DOHH2 (cell line): ENCODE measurements around the gene CASKIN1.

Experiments
- H3F3A ChIP-seq: fragments of 200-600 bp; sonication (generic), shearing (Covaris generic); 2 replicates; pipeline ENCODE4 v1.6.0; 2016; ENCODE audit warnings: antibody characterized with exemption, mild to moderate bottlenecking; ENCODE audit not compliant: control insufficient read depth, insufficient read depth
- H3K27ac ChIP-seq: fragments of 200-600 bp; sonication (generic); 2 replicates; pipeline ENCODE4 v1.5.1; 2014; ENCODE audit warnings: low read depth, mild to moderate bottlenecking, low read length, moderate library complexity
- H3K27me3 ChIP-seq: fragments of 200-600 bp; sonication (generic); 2 replicates; pipeline ENCODE4 v1.6.1; 2014; ENCODE audit warnings: mild to moderate bottlenecking, low read length, mixed read lengths; ENCODE audit not compliant: control insufficient read depth
- H3K36me3 ChIP-seq: fragments of 200-600 bp; sonication (generic); 2 replicates; pipeline ENCODE4 v1.6.1; 2014; ENCODE audit warnings: mild to moderate bottlenecking, low read length, moderate library complexity, mixed read lengths; ENCODE audit not compliant: control insufficient read depth
- H3K4me1 ChIP-seq: fragments of 200-600 bp; sonication (generic); 2 replicates; pipeline ENCODE4 v1.6.1; 2014; ENCODE audit warnings: mild to moderate bottlenecking, low read length, mixed read lengths; ENCODE audit not compliant: control insufficient read depth
- H3K4me2 ChIP-seq: fragments of 200-600 bp; sonication (generic); 2 replicates; pipeline ENCODE4 v1.6.0; 2014; ENCODE audit warnings: mild to moderate bottlenecking, low read length, moderate library complexity
- H3K4me3 ChIP-seq: fragments of 200-600 bp; sonication (generic); 2 replicates; pipeline ENCODE4 v1.5.1; 2014; ENCODE audit warnings: mild to moderate bottlenecking, low read length, mixed read lengths
- H3K79me2 ChIP-seq: fragments of 200-600 bp; sonication (generic); 2 replicates; pipeline ENCODE4 v1.6.1; 2014; ENCODE audit warnings: mild to moderate bottlenecking, low read length, mixed read lengths; ENCODE audit not compliant: control insufficient read depth
- H3K9me2 ChIP-seq: fragments of 200-600 bp; sonication (generic); replicated peaks from 2 replicates; pipeline ENCODE4 v1.6.1; 2014; ENCODE audit warnings: mild to moderate bottlenecking, low read length, mixed read lengths; ENCODE audit not compliant: control insufficient read depth
- H3K9me3 ChIP-seq: fragments of 200-600 bp; sonication (generic); 2 replicates; pipeline ENCODE4 v1.6.1; 2014; ENCODE audit warnings: antibody characterized with exemption, low read length, mixed read lengths; ENCODE audit not compliant: control insufficient read depth, insufficient read depth
- H4K20me1 ChIP-seq: fragments of 200-600 bp; sonication (generic); 2 replicates; pipeline ENCODE4 v1.6.0; 2014; ENCODE audit warnings: low read depth, mild to moderate bottlenecking, antibody characterized with exemption, low read length, moderate library complexity; ENCODE audit not compliant: control insufficient read depth, insufficient read depth
- CTCF ChIP-seq: fragments of 200-600 bp; sonication (generic); IDR thresholded peaks from one replicate; pipeline ENCODE4 v1.5.1; 2014; ENCODE audit warnings: antibody characterized with exemption, mild to moderate bottlenecking, low read depth, low read length; ENCODE audit not compliant: poor library complexity, severe bottlenecking
- EZH2phosphoT487 ChIP-seq: fragments of 200-600 bp; sonication (generic); IDR thresholded peaks from 2 replicates; pipeline ENCODE4 v1.6.1; 2017; ENCODE audit warnings: borderline replicate concordance, mild to moderate bottlenecking, antibody characterized with exemption, low read length, moderate library complexity, mixed read lengths

The CASKIN1 gene

GRCh38 chr16:2165861-2166260, 30.5 kb downstream of the CASKIN1 start:
- peaks cover 17% of the 10 kb centered on the region; the same call in 1 of the 2 replicates for H3K9me3 ChIP-seq
- H3K4me2 ChIP-seq, result no peak overlapping the region
- H3K27me3 ChIP-seq, result no peaks in the 10 kb centered on the region
- peaks cover 8% of the 10 kb centered on the region for H3F3A ChIP-seq
- no peak overlapping the region for H3K27ac ChIP-seq
- H4K20me1 ChIP-seq, result no peaks in the 10 kb centered on the region
- H3K4me1 ChIP-seq, result peaks cover 3% of the 10 kb centered on the region
- H3K9me2 ChIP-seq, result no peaks in the 10 kb centered on the region
- no peak overlapping the region for H3K4me3 ChIP-seq
- peaks cover 47% of the 10 kb centered on the region for H3K79me2 ChIP-seq
- no peak for TF ChIP-seq CTCF
- no peak for TF ChIP-seq EZH2phosphoT487
- peaks cover 69% of the 10 kb centered on the region for H3K36me3 ChIP-seq

GRCh38 chr16:2163211-2163881, 33.1 kb downstream of the CASKIN1 start:
- H3K4me2 ChIP-seq, result no peak overlapping the region
- H3K4me1 ChIP-seq, result peaks cover 27% of the 10 kb centered on the region
- no peak overlapping the region for H3K27ac ChIP-seq
- peaks cover 17% of the 10 kb centered on the region; the same call in 1 of the 2 replicates for H3K9me3 ChIP-seq
- H3K9me2 ChIP-seq, result no peaks in the 10 kb centered on the region
- H3K4me3 ChIP-seq, result no peak overlapping the region
- peaks cover 72% of the 10 kb centered on the region for H3K79me2 ChIP-seq
- peaks cover 8% of the 10 kb centered on the region for H3F3A ChIP-seq
- TF ChIP-seq CTCF, result no peak
- H3K27me3 ChIP-seq, result no peaks in the 10 kb centered on the region
- H3K36me3 ChIP-seq, result peaks cover 65% of the 10 kb centered on the region
- H4K20me1 ChIP-seq, result no peaks in the 10 kb centered on the region

- Histone ChIP-seq H3K9me2 (no peaks in the 10 kb centered on the region), H3K27me3 (no peaks in the 10 kb centered on the region), H3K79me2 (peaks cover 78% of the 10 kb centered on the region), H3K27ac (no peak overlapping the region), H3K4me3 (no peak overlapping the region), H3K4me1 (peaks cover 33% of the 10 kb centered on the region), H3F3A (peaks cover 8% of the 10 kb centered on the region), H3K9me3 (peaks cover 17% of the 10 kb centered on the region; the same call in 1 of the 2 replicates), H3K4me2 (no peak overlapping the region), H3K36me3 (peaks cover 64% of the 10 kb centered on the region), H4K20me1 (no peaks in the 10 kb centered on the region; the same call in 1 of the 2 replicates)
- TF ChIP-seq CTCF (no peak), EZH2phosphoT487 (no peak)
These were observed 33.7 kb downstream of the CASKIN1 start for GRCh38 chr16:2162676-2163118.
